ENCODE measurements around the gene CBR3.
A peak's percentile ranks its signal among the peaks of the same experiment; 100 is the strongest.

Gene CBR3

DNA sequence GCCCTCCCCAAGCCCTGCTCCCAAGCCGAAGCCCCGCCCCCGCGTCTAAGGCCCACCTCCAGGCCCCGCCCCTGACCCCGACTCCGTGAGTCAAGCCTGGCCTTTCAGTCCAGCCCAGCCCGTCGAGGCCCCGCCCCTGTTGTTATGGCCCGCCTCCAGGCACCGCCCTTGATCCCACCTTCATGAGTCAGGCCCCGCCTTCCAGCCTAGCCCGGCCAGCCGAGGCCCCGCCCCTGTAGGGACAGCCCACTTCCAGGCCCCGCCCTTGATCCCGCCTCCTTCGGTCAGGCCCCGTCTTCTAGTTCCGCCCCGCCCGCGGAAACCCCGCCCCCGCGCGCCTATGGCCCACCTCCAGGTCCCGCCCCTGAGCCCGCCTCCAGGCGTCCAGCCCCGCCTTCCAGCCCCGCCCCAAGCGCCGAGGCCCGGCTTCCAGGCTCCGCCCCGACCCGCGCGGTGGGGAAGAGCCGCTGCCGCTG is 21.5 kb downstream of the CBR3 start:
- peak; percentile 99 to 100 for DNase-seq

DNA sequence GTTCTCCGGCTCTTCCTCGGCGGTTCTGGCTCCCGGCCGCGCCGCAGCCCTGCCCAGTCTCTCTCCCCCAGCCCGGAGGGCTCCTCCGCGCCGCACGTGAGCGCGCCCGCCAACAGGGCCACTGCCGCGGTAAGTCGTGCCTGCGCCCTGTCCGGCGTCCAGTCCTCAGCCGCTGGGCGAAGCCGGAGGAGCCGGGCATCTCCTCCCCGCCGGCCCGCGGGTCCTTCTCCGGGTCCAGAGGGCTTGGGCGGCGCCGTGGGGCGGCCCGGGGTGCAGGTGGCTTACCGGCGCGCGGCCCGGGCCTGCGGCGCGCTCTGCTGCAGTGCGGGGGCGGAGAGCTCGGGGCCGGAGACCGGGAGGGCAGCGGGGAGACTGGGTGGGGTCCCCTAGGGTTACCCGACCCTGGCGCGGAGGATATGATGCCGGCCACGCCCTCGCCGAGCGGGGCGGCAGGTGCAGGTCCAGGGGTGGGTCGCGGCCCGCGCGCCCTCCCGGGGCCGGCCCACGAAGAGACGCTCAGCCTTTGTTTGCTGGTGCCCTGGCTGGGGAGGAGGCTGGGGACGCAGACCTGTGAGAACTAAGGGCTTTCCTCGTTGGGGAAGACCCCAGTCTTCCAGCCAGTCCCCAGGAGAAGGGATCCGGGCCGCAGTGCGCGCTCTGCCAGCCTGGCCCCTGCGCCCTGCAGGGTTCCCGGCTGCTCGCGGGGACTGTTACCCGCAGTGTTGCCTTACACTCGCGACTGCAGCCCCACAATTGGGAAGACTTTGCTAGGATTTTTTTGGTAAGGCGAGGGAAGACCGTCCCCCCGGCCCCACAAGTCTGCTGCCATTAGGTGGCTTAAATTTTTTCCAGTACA is 22.2 kb downstream of the CBR3 start, which contains the start of gene DOP1B:
Gene DOP1B, plus strand, starts transcription at position 10 of the 856 bp plus-strand sequence. CDS start 7,910 bp downstream, outside the sequence.
- DNase-seq, result no peak

DNA sequence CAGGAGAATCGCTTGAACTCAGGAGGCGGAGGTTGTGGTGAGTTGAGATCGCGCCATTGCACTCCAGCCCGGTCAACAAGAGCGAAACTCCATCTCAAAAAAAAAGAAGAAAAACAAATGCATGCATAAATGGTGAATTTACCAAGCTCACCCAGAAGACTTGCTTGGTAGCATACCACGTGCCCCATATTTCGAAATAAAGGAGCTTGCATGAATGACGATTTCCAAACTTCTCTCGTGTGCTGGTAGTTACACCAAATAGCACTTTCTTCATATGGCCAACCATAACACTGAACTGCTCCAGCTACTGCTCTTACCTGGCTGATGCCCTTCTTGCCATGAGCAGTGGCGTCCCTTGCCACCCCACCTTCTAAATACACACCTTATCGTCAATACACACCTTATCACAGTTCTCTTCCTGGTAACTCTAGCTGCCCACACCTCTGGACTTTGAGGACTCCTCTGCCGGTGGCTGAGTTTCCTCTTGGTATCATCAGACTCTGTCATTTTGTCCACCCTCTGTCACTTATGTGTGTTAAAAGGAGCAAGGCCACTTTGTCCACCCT is 24.6 kb downstream of the CBR3 start:
- DNase-seq, result no peak

DNA sequence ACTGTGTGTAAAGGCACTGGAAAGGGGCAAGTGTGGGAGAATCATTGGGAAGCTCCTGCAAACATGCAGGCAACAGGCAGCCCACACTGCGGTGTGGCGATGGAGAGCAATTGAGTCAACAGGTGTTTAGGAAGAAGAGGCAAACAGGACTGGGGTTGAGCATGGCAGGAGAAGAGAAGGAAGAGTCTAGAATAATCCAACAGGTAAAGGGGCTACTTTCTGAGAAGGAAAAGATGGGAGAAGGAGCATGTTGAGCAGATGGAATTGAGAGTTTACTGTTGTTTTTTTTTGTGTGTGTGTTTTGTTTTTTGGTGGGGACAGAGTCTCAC is 25.9 kb downstream of the CBR3 start:
- DNase-seq, result no peak

DNA sequence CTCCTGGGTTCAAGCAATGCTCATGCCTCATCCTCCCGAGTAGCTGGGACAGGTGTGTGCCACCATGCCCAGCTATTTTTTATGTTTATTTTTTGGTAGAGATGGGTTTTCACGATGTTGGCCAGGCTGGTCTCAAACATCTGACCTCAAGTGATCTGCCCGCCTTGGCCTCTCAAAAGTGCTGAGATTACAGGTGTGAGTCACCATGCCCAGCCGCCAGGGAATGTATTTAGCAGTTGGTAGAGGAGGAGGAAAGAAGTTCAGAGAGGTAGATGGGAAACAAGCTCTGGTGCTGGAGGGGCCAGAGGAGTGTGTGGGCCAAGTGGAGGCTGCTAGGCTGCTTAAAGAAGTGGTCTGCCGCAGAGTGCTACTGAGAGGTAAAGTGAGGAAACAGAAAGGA is 27.8 kb downstream of the CBR3 start:
- no peak for DNase-seq

DNA sequence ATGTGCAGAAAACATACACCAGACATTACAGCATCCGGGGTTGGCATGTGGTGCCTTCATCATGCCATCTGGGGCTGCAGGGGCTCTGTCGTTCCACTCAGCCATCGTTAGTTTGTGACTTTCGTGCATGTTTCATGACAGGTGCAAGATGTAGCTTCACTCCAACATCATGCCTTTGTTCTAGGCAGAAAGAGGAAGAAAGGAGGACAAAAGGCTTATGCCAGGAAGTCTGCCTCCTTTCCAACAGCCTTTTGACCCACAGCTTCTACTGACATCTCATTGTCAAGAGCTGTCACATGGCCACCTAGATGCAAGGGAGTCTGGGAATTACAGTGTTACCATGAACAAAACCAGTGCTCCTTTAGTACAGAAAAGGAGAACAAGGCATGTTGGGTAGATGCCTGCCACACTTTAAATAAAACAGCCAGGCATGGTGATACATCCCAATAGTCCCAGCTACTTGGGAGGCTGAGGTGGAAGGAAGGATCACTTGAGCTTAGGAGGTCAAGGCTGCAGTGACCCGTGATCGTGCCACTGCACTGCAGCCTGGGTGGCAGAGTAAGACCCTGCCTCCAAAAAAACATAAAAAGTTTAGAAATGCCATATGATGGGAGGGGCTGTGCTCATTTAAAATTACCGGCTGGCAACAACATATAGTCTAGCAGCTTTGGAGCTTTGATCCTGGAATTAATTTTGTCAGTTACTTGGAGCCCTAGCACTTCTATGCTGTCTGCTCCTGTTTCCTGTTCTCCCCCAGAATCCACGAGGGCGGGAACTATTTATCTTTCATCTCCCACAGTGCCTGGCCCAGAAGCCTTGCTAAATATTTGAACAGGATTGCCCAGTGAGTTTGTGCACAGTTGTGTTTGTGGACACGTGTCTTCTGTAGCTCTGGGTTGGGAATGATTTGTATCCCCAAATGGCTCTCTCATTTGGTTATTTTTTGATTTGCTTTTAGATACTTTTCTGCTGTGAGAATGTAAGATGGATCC is 29.2 kb downstream of the CBR3 start:
- DNase-seq, result no peak

DNA sequence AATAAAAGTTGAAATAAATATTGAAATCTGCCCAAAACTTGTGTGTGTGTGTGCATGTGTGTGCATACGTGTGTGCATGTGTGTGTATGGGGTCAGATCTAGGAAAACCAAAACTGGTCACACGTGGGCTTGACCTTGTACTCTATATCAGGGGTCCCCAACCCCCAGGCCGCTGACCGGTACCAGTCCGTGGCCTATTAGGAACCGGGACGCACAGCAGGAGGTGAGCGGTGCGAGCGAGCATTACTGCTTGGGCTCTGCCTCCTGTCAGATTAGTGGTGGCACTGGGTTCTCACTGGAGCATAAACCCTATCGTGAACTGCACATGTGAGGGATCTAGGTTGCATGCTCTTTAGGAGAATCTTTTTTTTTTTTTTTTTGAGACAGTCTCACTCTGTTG is 30.5 kb downstream of the CBR3 start:
- no peak for DNase-seq

DNA sequence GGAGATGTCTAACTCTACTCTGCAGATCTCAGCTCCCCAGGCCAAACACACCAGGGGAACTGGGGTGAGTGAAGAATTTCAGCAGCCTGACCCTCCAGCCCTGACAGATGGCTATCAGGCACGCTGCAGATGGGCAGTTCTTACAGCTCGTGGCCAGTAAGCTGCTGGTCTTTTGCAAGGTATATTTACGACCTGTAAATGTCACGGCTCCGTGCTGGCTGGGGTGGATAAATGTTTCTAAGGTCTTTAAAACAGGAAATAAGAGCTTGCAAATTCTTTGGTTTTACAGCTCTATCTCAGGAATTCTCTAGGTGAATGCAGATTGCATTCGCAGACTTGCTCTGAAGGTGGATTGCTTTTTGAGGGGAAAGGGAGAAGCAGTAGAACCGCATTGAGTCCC is 31.8 kb downstream of the CBR3 start:
- peak; percentile 7 to 60 for DNase-seq

DNA sequence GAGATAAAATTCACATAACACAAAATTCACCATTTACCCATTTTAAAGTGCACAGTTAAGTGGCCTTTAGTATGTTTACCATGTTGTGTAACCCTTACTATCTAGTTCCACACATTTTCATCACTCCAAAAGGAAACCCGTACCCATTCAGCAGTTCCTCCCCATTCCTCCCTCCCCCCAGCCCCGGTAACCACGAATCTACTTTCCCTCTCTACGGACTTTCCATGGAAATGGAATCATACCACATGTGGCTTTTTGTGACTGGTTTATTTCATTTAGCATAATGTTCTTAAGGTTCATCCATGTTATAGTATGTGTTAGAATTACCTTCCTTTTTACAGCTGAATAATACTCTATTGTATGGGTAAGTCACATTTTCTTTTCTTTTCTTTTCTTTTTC is 32.7 kb downstream of the CBR3 start:
- DNase-seq, result no peak

GRCh38 chr21:36169470-36170128 is 34.7 kb downstream of the CBR3 start:
- no peak for DNase-seq

GRCh38 chr21:36170823-36171222 is 35.9 kb downstream of the CBR3 start:
- DNase-seq, result no peak

- no peak for DNase-seq
These were observed 36.5 kb downstream of the CBR3 start for GRCh38 chr21:36171336-36171735.

- DNase-seq, result no peak
These were observed 37.0 kb downstream of the CBR3 start for GRCh38 chr21:36171741-36172331.

DNA sequence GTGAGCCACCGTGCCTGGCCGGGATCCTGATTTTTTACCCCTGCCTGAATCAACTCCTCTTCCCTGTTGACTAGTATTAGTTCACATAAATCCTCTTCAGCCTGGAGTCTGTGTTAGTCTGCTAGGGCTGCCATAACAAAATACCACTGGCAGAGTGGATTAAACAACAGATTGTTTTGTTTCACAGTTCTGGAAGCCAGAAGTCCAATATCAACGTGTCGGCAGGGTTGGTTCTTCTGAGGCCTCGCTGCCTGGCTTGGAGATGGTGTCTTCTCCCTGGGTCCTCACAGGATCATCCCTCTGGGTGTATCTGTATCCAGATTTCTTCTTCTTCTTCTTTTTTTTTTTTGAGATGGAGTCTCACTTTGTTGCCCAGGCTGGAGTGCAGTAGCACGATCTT is 39.9 kb downstream of the CBR3 start:
- no peak for DNase-seq

- DNase-seq, result peak; percentile 8 to 59
These were observed 41.1 kb downstream of the CBR3 start for GRCh38 chr21:36175771-36176565.

- no peak for DNase-seq
These were observed 43.5 kb downstream of the CBR3 start for GRCh38 chr21:36178349-36178748.

- no peak for DNase-seq
These were observed 44.3 kb downstream of the CBR3 start for GRCh38 chr21:36179145-36179544.

DNA sequence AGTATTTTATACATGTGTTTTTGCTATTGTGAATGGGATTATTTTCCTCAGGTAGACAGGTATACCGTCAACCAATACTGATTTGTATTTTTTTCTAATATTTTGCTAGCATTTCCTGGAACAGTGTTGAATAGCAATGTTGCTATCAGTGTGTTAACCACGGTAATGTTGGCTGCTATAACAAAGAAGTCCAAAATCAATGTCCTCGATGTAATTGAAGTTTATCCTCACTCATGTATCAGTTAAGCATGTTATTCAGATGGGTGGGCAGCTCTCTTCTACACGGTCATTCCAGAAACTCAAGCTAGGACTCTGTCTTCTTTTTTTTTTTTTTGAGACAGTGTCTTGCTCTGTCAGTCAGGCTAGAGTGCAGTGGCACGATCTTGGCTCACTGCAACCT is 46.1 kb downstream of the CBR3 start:
- no peak for DNase-seq

- no peak for DNase-seq
These were observed 48.4 kb downstream of the CBR3 start for GRCh38 chr21:36183144-36183795.

DNA sequence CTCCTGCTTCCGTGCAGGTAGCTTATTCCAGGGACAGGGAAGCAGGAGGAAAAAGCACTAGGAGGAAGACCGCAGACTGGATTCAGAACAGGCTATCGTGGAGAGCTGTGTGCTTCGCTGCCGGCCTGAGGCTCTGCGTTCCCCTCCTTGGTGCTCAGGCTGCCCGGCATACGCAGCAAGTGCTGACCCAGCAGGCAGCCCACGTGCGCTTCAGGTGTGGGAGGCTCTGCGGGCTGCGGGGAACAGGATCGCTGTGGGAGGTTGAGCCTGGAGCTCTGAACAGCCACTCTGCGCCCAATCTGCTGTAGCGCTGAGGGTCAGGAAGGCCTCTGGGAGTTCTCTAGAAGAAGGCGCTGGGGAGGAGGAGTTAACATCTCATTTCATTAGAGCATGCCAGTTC is 49.7 kb downstream of the CBR3 start:
- DNase-seq, result no peak

GRCh38 chr21:36185523-36185922 is 50.6 kb downstream of the CBR3 start:
- DNase-seq, result no peak
